HepG2 (cell line): Measurements from ENCODE around the gene CKS2. TPM values are rescaled to one million over a fixed set of nuclear protein-coding genes. Genes with fewer than 3 reads are reported as not detected.

Source experiments
- CCAR2 ChIP-seq: fragments of 200-400 bp; formaldehyde crosslinking; optimal IDR thresholded peaks from 2 replicates; pipeline ENCODE3; 2018; ENCODE audit warnings: low read depth, mild to moderate bottlenecking, low read length, moderate library complexity
- DMTF1 ChIP-seq: sonication (generic); formaldehyde crosslinking; IDR thresholded peaks from 2 replicates; pipeline ENCODE4 v1.4.0; 2020; ENCODE audit warnings: mild to moderate bottlenecking, missing genetic modification reagents
- MXD1 ChIP-seq: sonication (generic); formaldehyde crosslinking; IDR thresholded peaks from 2 replicates; pipeline ENCODE4 v1.4.0; 2020; ENCODE audit warnings: mild to moderate bottlenecking, missing genetic modification reagents
- POLR2AphosphoS2 ChIP-seq: IDR thresholded peaks from 2 replicates; pipeline ENCODE4 v1.6.1; 2011; ENCODE audit warnings: low read depth, low read length, improper control_type of control experiment
- SETDB1 ChIP-seq: sonication (generic); formaldehyde crosslinking; IDR thresholded peaks from 2 replicates; pipeline ENCODE4 v1.5.1; 2020; ENCODE audit warnings: missing genetic modification reagents, mild to moderate bottlenecking, borderline replicate concordance
- SMARCE1 ChIP-seq: fragments of 450-650 bp; IDR thresholded peaks from 2 replicates; pipeline ENCODE4 v1.6.1; 2017; ENCODE audit warnings: borderline replicate concordance
- TBP ChIP-seq: sonication (generic); formaldehyde crosslinking; IDR thresholded peaks from 2 replicates; pipeline ENCODE4 v1.5.0; 2020; ENCODE audit warnings: missing genetic modification reagents
- ZBTB20 ChIP-seq: sonication (generic); formaldehyde crosslinking; IDR thresholded peaks from 2 replicates; pipeline ENCODE4 v1.8.1; 2023; ENCODE audit warnings: missing genetic modification reagents, low read depth, mild to moderate bottlenecking, borderline replicate concordance
- ZFP91 ChIP-seq: sonication (generic); formaldehyde crosslinking; IDR thresholded peaks from 2 replicates; pipeline ENCODE4 v1.9.0; 2022; ENCODE audit warnings: missing genetic modification reagents, mild to moderate bottlenecking, borderline replicate concordance
- ZKSCAN1 ChIP-seq: fragments of 150-350 bp; IDR thresholded peaks from 2 replicates; pipeline ENCODE4 v1.6.1; 2014; ENCODE audit warnings: low read length
- ZKSCAN5 ChIP-seq: sonication (generic); formaldehyde crosslinking; IDR thresholded peaks from 2 replicates; pipeline ENCODE4 v1.5.1; 2020; ENCODE audit warnings: mild to moderate bottlenecking, missing genetic modification reagents
- ZNF326 ChIP-seq: sonication (generic); formaldehyde crosslinking; IDR thresholded peaks from 2 replicates; pipeline ENCODE4 v1.4.0; 2020; ENCODE audit warnings: missing genetic modification reagents, borderline replicate concordance
- ZNF33A ChIP-seq: sonication (generic); formaldehyde crosslinking; IDR thresholded peaks from 2 replicates; pipeline ENCODE4 v1.5.1; 2020; ENCODE audit warnings: missing genetic modification reagents, mild to moderate bottlenecking, moderate library complexity, borderline replicate concordance
- ZNF607 ChIP-seq: sonication (generic); formaldehyde crosslinking; IDR thresholded peaks from 2 replicates; pipeline ENCODE4 v1.5.1; 2020; ENCODE audit warnings: missing genetic modification reagents, mild to moderate bottlenecking, borderline replicate concordance
- polyA plus RNA-seq, 8 experiments: library from polyadenylated mRNA; depleted of rRNA in 3 of 8; stranded (reverse) in 7 of 8; unstranded in 1 of 8; fragments of >200 nt; fragmentation: Illumina TruSeq in 4 of 8; extraction: Trizol in 4 of 8; gene quantifications; 2 replicates each; pipeline versions ENCODE4 v1.2.1 to v1.2.3, GENCODE V29; 2011 to 2016; ENCODE audit warnings: low read depth in 4 of 8, missing spikeins in 1 of 8, mixed read lengths in 1 of 8; ENCODE audit not compliant: insufficient read depth in 1 of 8
- total RNA-seq, 5 experiments: library from RNA; depleted of rRNA; stranded (reverse); fragments of >200 nt; fragmentation: Illumina TruSeq; extraction: Trizol; gene quantifications; 2 replicates each; pipeline ENCODE4 v1.2.3, GENCODE V29; 2016; ENCODE audit warnings: low read depth in 1 of 5
- TF ChIP-seq, protein P1 (sequence below): sonication (generic); formaldehyde crosslinking; IDR thresholded peaks from 2 replicates; pipeline ENCODE4 v1.4.0; 2020; ENCODE audit warnings: low read depth, missing genetic modification reagents
- TF ChIP-seq, protein P2 (sequence below): sonication (generic); formaldehyde crosslinking; IDR thresholded peaks from 2 replicates; pipeline ENCODE4 v1.5.0; 2020; ENCODE audit warnings: mild to moderate bottlenecking, missing genetic modification reagents
- TF ChIP-seq, protein P3 (sequence below): sonication (generic); formaldehyde crosslinking; IDR thresholded peaks from 2 replicates; pipeline ENCODE4 v1.8.0; 2022; ENCODE audit warnings: low read depth, missing genetic modification reagents
- TF ChIP-seq, protein P4 (sequence below): IDR thresholded peaks from 2 replicates; pipeline ENCODE4 v1.6.1; 2012; ENCODE audit warnings: inconsistent platforms

The CKS2 gene
- total and polyA plus RNA-seq, 2 of the 13 experiments (the other 11 are each of a cell fraction or from before 2014, with no cell fraction given) = 251 to 317 TPM

- no peak for TF ChIP-seq ZNF326 (CRISPR knock-in tag)
- TF ChIP-seq POLR2AphosphoS2 = no peak
- peak; percentile 77; the same call in 1 of the 2 replicates for TF ChIP-seq ZNF607 (CRISPR knock-in tag)
- TF ChIP-seq, protein P1, sequence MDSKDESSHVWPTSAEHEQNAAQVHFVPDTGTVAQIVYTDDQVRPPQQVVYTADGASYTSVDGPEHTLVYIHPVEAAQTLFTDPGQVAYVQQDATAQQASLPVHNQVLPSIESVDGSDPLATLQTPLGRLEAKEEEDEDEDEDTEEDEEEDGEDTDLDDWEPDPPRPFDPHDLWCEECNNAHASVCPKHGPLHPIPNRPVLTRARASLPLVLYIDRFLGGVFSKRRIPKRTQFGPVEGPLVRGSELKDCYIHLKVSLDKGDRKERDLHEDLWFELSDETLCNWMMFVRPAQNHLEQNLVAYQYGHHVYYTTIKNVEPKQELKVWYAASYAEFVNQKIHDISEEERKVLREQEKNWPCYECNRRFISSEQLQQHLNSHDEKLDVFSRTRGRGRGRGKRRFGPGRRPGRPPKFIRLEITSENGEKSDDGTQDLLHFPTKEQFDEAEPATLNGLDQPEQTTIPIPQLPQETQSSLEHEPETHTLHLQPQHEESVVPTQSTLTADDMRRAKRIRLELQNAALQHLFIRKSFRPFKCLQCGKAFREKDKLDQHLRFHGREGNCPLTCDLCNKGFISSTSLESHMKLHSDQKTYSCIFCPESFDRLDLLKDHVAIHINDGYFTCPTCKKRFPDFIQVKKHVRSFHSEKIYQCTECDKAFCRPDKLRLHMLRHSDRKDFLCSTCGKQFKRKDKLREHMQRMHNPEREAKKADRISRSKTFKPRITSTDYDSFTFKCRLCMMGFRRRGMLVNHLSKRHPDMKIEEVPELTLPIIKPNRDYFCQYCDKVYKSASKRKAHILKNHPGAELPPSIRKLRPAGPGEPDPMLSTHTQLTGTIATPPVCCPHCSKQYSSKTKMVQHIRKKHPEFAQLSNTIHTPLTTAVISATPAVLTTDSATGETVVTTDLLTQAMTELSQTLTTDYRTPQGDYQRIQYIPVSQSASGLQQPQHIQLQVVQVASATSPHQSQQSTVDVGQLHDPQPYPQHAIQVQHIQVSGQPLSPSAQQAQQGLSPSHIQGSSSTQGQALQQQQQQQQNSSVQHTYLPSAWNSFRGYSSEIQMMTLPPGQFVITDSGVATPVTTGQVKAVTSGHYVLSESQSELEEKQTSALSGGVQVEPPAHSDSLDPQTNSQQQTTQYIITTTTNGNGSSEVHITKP = no peak
- TF ChIP-seq, protein P2, sequence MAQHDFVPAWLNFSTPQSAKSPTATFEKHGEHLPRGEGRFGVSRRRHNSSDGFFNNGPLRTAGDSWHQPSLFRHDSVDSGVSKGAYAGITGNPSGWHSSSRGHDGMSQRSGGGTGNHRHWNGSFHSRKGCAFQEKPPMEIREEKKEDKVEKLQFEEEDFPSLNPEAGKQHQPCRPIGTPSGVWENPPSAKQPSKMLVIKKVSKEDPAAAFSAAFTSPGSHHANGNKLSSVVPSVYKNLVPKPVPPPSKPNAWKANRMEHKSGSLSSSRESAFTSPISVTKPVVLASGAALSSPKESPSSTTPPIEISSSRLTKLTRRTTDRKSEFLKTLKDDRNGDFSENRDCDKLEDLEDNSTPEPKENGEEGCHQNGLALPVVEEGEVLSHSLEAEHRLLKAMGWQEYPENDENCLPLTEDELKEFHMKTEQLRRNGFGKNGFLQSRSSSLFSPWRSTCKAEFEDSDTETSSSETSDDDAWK (CRISPR knock-in tag) = no peak
- TF ChIP-seq, protein P3, sequence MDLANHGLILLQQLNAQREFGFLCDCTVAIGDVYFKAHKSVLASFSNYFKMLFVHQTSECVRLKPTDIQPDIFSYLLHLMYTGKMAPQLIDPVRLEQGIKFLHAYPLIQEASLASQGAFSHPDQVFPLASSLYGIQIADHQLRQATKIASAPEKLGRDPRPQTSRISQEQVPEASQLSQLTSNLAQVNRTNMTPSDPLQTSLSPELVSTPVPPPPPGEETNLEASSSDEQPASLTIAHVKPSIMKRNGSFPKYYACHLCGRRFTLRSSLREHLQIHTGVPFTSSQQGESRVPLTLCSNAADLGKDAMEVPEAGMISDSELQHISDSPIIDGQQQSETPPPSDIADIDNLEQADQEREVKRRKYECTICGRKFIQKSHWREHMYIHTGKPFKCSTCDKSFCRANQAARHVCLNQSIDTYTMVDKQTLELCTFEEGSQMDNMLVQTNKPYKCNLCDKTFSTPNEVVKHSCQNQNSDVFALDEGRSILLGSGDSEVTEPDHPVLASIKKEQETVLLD (CRISPR knock-in tag) = no peak
- TF ChIP-seq ZKSCAN5 (CRISPR knock-in tag) = no peak
- no peak for TF ChIP-seq MXD1 (CRISPR knock-in tag)
- no peak for TF ChIP-seq SMARCE1
- no peak for TF ChIP-seq ZKSCAN1
- TF ChIP-seq, protein P4, sequence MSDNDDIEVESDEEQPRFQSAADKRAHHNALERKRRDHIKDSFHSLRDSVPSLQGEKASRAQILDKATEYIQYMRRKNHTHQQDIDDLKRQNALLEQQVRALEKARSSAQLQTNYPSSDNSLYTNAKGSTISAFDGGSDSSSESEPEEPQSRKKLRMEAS = peak; percentile 63
- no peak for TF ChIP-seq SETDB1
- TF ChIP-seq ZFP91 (CRISPR knock-in tag) = 0 out of 2 replicates have a peak, but pooled peaks have one; percentile 32
- TF ChIP-seq ZBTB20 (CRISPR knock-in tag) = peak; percentile 27; the same call in 1 of the 2 replicates
- TF ChIP-seq ZNF33A (CRISPR knock-in tag) = no peak
- TF ChIP-seq DMTF1 (CRISPR knock-in tag) = no peak
- TF ChIP-seq TBP (CRISPR knock-in tag) = no peak
- TF ChIP-seq CCAR2 = no peak
Measured at GRCh38 chr9:89350988-89351557, 40.1 kb downstream of the CKS2 start (continued).
